HG02763 (cell line): Measurements from ENCODE around the gene BORCS6.
"Not testable (repeated sequence)": the region's sequence is repeated elsewhere in the genome, so short reads cannot be mapped to it uniquely, and the experiment has no call there.

Experiments used
- ATAC-seq: cut with Tn5 transposase; IDR thresholded peaks from one replicate; pipeline ENCODE4 v1.9.1; 2021; ENCODE audit warnings: mild to moderate bottlenecking, moderate library complexity; ENCODE audit not compliant: unreplicated experiment

Gene BORCS6

DNA sequence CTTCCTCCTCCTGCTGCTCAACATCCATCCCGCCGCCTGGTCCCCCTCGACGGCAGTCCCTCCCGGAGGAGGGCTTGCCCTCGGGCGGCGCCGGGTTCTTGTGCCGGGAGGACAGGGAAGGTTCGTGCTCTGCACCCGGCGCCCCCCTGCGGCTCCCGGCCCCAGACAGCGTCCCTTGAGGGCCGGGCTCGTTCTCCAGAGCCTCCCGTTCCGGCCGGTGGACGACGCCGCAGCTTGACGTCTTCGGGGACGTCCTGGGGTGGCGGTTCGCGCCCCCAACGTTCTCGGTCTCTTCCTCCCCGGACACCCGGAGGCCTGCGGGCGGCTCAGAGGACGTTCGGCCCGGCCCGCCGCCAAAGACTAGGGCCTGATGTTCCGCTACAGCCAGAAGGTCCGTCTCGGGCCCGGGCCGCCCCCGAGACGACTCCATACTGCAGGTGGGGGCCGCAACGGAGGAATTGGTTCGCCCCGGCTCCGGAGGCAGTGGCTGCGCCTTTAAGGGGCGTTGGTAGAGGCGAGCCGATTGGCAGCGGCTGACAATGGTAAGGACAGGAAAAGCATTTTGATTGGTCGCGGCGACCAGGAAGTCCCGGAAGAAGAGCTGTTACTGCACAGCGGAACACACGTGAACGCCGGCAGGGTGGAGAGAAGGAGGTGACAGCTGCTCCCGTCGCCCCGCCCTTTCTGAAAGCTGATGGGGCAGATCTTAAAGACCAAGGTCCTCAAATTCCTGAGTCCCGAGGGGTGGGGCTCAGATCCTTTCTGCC lies at the start of gene BORCS6:
Gene BORCS6 (minus strand): TSS at position 470 of the 767 bp plus-strand sequence. CDS start 40 bp downstream, at position 430.
- peak; percentile 45 for ATAC-seq

DNA sequence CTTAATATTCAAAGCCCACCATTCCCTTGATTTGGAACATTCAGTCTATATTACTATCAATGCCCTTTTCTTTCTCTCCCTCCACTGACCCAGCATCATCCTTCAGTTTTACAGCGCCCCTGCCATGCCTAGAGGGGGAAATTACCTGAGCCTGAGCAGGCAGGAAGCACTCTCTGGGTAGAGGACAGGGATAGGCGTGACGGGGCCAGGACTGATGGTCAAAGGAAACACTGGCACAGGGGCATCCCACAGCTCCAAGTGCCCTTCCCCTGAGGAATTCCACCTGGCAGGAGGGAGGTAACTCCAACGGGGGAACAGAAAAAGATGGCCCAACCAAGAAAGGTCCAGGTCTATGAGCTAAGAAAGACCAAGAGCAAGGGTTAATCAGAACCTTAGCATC lies 47.9 kb upstream of the BORCS6 start:
- ATAC-seq, result no peak

DNA sequence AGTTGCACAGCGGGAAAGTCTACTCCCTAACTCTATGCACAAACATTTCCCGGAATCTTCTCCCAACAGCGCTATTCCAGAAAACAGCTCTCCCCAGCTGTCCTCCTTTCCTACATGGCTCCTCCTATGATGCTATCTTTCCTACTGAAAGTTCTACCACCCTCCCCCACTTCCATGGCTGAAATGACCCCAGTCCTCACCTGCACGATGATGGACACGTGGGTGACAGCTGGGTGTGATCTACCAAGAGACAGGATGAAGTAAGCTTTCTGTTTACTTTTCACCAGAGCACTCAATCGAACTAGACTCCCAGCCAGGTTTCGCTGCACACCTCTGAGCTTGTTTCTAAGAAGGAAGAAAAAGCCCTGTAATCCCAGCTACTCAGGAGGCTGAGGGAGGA lies 47.2 kb upstream of the BORCS6 start:
- no peak for ATAC-seq

DNA sequence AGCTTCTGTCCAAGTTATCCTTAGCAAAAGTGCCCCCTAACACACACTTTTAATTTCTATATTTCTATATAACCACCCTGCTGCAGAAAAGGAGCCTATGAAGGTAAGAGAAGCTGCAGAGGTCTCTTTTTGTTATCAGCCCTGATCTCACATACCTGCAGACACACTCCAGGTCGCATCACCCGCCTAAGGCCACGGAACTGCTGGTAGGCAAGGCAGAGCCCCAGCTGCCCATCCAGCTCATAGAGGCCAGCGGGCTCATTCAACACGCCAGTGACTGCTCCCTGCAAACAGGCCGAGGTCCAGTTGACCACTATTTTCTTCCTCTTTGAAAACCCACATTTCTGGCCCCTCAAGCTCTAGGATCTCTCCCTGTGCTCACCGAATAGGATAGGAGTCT lies 45.7 kb upstream of the BORCS6 start:
- ATAC-seq, result no peak

DNA sequence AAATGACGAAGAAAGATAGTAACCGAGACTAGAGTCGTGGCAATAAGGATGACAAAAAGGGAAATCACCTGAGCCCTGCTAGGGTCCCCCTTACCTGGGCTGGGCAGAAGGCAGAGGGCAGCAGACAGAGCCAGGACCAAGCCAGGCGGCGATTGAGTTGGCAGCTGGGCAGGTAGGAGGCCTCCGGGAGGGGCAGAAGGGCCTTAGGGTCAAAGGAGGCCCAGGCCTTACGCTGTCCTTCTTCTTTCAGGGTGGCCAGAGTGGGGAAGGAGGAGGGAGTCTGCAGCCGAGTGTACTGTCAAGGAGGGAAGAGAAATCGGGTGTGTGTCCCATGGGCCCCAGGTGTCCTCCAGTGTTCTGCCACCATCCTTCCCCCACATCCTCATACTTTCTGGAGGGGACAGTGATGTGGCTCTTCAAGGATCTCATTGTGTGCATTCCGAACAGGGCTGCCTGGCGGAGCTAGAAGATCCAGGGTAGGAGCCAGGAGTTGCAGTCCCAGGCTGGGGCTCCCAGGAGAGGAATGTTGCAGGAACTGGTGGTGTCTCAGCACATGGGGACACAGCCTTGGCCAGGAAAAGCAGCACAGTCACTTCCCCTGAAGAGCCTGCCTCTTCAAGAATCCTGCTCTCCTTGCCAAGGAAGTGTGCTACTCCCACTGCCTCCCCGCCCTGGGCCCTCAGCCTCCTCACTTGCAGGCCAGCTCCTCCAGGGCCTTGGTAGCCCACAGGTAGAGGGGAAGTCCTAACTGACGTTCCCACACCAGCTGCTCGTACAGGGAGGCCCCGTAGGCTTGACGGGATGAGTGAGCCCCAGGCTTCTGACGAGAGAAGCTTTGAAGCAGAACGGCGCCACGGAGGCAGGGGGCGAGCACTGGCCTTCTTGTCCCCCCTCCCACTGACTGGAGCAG lies 44.6 kb upstream of the BORCS6 start:
- no peak for ATAC-seq

DNA sequence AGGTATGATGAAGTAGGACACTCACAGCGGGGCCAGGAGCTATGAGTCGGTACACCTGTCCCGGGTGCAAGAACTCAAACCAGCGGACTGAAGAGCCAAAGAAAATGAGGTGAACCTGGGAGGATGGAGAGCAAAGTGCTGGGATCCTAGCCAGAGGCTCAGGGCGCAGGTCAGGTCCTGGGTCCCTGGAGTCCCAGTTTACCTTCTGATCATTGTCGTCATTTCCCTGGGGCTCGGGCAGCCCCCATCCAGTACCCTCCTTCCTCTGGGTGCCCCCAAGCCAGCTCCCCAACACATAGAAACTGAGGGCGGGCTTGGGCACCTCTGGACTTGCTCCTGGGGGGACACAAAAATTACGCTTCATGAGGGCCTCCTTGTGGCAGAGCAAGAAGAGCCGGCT lies 41.7 kb upstream of the BORCS6 start:
- ATAC-seq, result no peak

DNA sequence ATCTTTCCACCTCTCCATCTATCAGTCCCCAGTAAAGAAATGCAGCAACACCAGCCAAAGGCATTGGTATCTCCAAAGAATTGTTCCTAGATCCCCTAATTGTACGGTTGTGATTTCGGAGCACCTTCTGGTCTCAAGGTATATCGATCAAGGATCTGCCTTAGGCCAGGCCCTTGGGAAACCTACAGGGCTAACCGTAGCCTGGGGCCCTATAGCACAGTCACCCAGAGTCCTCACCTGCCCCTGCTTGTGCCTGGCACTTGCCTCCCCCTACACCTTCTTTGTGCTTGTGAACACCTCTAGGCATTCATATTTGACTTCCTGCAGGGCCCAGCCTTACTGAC lies 37.2 kb upstream of the BORCS6 start:
- no peak for ATAC-seq

DNA sequence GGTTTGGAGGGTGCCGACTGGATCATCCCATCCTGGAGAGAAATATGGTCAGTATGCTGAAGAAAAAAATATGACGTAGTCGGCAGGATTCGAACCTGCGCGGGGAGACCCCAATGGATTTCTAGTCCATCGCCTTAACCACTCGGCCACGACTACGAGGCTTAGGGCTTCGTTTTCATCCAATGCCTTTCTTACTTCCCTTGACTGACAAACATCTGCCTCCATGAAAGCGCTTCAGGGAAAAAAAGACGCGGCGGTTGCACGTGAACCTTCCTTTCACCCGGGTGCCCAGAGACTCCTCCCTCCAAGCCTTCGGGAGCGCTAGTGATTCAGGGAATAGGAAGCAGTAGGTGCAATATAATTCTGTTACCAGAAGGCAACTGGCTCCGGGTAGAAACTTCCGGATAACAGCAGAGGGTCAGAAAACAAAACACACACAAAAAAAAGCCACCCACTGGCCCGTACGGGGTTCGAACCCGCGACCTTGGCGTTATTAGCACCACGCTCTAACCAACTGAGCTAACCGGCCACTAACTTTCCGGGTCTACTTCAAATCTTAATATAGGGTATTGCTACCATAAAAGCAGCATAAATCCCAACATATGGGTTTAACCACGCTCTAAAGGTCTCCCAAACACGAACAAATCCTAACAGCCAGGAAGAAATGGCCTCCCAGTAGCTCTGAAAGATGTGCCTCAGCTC lies 36.7 kb upstream of the BORCS6 start:
- no peak for ATAC-seq

DNA sequence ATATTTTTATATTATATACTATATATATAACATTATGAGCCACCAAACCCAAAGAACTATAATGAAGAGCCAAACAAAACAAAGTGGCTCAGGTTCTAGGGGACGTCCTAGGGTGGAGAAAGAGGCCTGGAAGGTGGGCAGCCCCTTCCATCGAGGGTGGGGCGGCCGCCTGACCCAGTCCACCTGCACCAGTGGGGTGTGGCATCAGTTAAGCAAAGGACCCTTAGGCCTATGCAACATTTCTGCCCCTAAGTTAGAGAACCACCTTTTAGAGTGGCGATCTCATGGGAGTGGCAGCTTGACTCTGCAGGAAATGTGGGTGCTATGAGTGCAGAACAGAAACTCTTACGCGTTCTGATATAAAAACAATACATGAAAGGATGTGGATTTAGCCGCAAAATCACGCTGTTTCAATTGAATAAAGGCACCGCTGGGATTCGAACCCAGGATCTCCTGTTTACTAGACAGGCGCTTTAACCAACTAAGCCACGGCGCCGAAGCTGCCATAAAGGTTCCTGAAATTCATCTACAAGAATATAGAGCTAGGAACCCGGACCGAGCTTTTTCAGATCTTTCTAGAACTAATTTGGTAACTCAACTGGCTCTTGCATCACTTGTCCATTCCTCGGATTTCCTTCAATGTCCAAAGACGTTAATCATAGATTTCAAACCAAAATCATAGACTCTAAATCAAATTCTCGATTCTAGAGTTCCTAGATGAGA lies 36.0 kb upstream of the BORCS6 start:
- no peak for ATAC-seq

DNA sequence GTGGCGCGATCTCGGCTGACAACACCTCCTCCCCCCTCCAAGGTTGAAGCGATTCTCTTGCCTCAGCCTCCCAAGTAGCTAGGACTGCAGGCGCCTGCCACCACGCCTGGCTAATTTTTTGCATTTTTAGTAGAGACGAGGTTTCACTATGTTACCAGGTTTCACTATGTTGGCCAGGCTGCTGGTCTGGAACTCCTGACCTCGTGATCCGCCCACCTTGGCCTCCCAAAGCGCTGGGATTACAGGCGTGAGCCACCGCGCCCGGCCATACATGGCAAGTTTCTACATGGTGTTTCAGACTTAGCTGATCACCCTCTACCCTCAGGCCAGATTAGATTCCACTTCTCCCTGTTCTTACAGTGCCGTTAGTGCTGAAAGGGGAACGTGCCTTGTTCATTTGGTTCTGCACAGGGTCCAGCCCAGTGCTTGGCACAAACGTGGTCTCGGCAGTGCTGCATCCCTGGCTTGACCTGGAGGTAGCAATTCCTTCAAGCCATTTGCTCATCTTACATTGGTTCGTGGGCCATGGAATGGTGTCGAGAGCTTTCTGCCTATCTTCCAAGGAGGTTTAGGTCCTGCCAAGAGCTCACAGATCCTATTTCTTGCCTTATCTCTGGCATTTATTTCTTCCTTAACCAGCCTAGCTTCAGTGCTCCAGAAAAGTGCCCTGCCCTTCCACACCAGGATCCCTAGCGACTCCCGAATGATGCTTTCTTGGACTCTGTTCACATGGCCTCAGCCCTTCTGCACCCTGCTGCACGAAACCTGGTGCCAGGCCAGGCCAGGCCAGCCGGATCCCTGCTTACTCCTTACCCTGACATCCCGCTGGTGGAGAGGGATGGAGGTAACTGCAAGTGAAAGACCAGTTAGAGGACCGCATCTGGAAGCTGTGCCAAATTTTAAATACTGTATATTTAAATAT lies 35.2 kb upstream of the BORCS6 start:
- no peak for ATAC-seq

DNA sequence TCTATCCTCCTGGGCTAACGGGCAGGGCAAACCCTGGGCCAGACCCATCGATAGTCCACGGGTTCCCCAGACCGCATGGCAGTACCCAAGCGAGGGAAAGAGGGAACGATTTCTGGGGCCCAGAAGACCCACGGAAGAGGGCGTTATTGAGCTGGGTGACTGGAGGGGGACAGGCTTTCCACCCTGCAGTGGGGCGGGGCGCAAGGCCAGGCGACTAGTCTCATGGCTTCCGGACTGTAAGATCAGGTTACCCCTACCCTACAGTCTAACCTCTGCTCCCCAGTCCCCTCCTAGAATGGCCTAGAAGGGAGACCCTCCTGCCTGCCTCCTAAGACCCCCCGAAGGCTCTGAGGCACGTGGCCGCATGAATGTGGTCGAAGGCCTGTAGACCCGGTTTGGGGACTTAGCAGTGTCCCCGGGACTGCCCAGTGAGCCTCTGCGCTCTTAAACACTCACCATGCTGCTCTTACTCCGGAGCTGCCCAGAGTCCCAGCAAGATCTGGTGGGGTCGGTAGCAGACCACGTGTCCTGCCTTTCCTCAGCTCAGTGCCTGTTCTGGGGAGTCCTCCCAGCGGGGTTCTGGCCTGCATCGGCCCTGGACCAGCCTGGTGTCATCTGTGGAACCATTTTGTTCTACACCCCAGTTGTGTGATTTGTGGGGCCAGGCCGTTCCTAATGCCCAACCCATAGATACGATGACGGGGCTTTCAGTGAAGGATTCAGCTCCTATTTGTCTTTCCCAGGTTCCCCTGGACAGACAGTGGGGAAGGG lies 33.6 kb upstream of the BORCS6 start:
- no peak for ATAC-seq

DNA sequence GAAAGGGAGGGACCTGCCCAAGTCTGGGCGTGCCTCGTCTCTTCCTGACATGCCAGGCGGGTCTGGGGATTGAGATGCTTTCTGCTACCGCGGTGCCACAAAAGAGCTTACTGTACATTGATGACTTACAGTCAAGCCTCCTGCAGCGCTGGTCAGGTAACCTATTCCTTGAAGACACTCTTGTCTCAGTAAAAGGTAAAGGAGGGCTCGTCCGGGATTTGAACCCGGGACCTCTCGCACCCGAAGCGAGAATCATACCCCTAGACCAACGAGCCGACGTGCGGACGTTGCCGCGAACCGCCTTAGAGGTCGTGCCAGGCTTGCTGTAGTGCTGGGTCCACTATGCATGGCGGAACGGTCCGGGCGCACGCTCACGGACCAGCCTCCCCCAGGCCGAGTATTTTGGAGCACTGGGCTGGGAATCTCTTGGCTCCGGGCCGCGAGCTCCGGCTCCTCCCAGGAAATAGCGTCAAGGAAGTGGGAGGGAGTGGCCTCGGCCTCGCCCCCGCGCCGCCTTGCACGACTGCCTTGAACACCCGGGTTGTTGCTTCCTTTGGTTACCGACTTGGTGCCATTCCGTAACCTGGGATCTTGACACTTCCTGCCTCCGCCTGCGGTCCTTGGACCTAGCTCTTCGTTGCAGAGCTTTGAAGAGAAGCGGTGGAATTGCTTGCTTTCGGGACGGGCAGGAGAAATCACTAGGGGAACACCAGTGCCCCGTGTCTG lies 32.8 kb upstream of the BORCS6 start:
- ATAC-seq, result peak; percentile 33

DNA sequence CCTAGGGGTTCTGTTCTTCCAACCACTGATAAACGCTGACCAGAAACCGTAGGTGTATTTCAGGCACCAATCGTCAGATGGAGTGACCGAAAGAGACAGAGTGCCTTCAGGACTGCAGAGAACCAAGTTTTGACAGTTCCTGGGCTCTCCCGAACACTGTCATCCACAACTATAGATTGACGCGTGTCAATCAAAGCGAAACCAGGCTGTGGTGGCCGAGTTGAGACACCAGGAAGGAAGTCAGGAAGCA lies 32.3 kb upstream of the BORCS6 start:
- peak; percentile 33 for ATAC-seq

DNA sequence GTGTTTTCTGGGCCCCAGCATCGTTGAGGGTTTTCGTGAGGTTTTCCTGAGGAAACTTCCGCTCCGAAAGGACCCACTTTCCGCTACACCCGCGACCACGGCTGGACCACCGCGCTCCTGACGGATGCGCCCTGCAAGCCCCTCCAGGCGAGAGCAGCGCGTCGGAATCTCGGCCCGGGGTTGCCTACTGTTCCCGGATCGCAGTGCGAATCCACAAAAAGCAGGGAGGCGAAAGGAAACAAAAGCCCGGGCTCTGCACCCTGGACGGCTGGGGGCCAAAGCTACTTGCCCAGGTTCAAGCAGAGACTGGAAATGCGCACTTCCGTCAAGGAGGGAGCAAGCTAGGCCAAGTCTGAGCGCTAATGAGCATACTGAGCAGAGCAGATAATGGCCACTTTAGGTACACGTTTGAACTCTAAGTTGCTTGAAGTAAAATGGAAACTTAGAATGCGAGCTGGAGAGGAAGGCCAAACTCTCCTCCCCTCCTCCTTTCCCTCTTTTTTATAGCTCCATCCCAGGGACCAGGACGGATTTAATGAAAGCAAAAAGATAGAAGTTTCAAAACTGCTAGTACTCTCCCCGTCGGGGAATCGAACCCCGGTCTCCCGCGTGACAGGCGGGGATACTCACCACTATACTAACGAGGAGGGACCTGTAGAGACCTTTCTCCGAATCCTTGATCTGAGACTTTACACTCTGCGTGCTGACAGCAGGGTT lies 31.8 kb upstream of the BORCS6 start:
- peak; percentile 39 for ATAC-seq

DNA sequence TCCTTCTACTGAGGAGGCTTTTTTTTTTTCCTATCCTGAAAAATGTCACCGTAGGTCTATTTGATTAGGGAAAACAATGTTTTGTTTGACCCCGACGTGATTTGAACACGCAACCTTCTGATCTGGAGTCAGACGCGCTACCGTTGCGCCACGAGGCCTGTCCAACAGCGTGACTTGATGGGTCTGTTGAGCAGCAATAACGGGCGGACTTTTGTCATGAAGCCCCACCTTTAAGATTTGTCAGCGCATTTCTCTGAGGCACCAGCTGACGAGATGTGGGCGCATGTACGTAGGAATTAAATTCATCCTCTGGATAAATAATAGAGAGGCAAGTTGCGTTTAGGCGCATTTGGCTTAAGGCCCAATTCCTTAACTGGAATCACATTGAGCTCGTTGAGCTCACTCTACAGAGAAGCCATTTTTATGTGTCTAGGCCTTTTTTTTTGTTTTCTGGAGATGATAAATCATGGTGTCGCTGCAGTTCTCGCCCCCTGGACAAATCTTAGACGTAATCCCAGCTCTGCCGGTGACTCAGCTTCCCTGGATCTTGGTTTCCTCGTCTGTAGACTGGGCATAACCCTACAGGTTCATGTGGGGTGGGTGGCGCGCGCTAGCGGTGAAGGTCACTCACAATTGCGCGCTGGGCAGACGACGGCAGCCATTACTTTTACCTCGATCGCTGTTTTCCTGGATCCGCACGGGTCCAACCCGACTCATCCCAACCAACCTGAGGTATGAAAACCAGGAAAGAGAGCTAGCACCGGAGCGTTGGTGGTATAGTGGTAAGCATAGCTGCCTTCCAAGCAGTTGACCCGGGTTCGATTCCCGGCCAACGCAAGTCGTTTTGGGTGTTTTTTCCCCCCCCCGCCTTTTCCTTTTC lies 31.0 kb upstream of the BORCS6 start:
- ATAC-seq, result no peak

DNA sequence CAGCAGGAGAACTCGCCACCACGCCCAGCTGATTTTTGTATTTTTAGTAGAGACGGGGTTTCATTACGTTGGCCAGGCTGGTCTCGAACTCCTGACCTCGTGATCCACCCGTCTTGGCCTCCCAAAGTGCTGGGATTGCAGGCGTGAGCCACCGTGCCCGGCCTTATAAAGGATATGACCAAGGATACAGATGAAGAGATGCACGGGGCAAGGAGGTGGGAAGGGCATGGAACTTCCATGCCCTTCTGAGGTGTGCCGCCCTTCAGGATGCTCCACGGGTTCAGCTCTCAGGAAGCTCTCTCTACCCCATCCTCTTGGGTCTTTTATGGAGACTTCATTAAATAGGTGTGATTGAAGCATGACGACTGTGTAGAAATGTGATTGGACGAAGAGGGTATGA lies 24.0 kb upstream of the BORCS6 start:
- ATAC-seq, result not testable (repeated sequence)
